ENCODE data around the gene PACC1.

Gene PACC1

GRCh38 chr1:212451416-212452322 lies 37.0 kb upstream of the PACC1 start:
- H3K27me3 ChIP-seq (ENCODE audit: insufficient read depth, poor library complexity, severe bottlenecking): no peaks in the 10 kb centered on the region
- no peak for TF ChIP-seq SPI1 (IDR thresholded peaks at IDR 0.05; ENCODE audit: borderline replicate concordance, low read depth)
- no peak for TF ChIP-seq GABPA (IDR thresholded peaks at IDR 0.05; ENCODE audit: low read depth)
- TF ChIP-seq CTCF (IDR thresholded peaks at IDR 0.05; ENCODE audit: insufficient read depth, low read length): no peak
- TF ChIP-seq, protein P1, sequence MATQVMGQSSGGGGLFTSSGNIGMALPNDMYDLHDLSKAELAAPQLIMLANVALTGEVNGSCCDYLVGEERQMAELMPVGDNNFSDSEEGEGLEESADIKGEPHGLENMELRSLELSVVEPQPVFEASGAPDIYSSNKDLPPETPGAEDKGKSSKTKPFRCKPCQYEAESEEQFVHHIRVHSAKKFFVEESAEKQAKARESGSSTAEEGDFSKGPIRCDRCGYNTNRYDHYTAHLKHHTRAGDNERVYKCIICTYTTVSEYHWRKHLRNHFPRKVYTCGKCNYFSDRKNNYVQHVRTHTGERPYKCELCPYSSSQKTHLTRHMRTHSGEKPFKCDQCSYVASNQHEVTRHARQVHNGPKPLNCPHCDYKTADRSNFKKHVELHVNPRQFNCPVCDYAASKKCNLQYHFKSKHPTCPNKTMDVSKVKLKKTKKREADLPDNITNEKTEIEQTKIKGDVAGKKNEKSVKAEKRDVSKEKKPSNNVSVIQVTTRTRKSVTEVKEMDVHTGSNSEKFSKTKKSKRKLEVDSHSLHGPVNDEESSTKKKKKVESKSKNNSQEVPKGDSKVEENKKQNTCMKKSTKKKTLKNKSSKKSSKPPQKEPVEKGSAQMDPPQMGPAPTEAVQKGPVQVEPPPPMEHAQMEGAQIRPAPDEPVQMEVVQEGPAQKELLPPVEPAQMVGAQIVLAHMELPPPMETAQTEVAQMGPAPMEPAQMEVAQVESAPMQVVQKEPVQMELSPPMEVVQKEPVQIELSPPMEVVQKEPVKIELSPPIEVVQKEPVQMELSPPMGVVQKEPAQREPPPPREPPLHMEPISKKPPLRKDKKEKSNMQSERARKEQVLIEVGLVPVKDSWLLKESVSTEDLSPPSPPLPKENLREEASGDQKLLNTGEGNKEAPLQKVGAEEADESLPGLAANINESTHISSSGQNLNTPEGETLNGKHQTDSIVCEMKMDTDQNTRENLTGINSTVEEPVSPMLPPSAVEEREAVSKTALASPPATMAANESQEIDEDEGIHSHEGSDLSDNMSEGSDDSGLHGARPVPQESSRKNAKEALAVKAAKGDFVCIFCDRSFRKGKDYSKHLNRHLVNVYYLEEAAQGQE (IDR thresholded peaks at IDR 0.05; ENCODE audit: insufficient replicate concordance, low read depth): no peak
- no peak for TF ChIP-seq POLR2AphosphoS5 (IDR thresholded peaks at IDR 0.05; ENCODE audit: low read depth)
- DNase-seq (ENCODE audit: low read depth in 1 of 2, low spot score in 1 of 2): no peak
- H3K4me3 ChIP-seq (replicated peaks; ENCODE audit: insufficient read depth, low read length): no peak overlapping the region
- H3K27ac ChIP-seq (replicated peaks): no peak overlapping the region

GRCh38 chr1:212450331-212450881 lies 35.7 kb upstream of the PACC1 start:
- DNase-seq (ENCODE audit: low read depth in 1 of 2, low spot score in 1 of 2): no peak
- no peaks in the 10 kb centered on the region for H3K27me3 ChIP-seq (ENCODE audit: insufficient read depth, poor library complexity, severe bottlenecking)
- H3K27ac ChIP-seq (replicated peaks): no peak overlapping the region
- no peak for TF ChIP-seq SPI1 (IDR thresholded peaks at IDR 0.05; ENCODE audit: borderline replicate concordance, low read depth)
- TF ChIP-seq POLR2AphosphoS5 (IDR thresholded peaks at IDR 0.05; ENCODE audit: low read depth): no peak
- no peak for TF ChIP-seq GABPA (IDR thresholded peaks at IDR 0.05; ENCODE audit: low read depth)
- no peak for TF ChIP-seq CTCF (IDR thresholded peaks at IDR 0.05; ENCODE audit: insufficient read depth, low read length)
- TF ChIP-seq, protein P1 (IDR thresholded peaks at IDR 0.05; ENCODE audit: insufficient replicate concordance, low read depth): no peak
- no peak overlapping the region for H3K4me3 ChIP-seq (replicated peaks; ENCODE audit: insufficient read depth, low read length)

DNA sequence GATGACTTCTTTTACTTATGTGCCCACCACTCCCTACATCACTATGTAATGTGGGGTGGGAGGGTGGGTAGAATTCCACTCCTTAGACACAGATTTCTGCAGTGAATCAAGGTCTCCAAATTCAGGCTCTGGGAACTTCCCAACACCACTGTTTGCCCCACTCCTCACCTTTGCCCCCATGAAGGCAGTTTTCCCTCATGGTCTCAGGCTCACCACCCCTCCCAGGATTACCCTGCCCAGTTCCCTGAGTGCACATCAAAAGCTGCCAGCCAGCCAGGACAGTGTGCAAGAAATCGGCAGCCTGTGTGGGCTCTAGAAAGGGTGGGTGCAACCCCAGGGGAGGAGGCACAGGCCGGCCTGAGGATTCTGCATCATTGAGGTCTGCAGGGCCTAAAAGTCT lies 32.8 kb upstream of the PACC1 start:
- no peak overlapping the region for H3K4me3 ChIP-seq (replicated peaks; ENCODE audit: insufficient read depth, low read length)
- TF ChIP-seq CTCF (IDR thresholded peaks at IDR 0.05; ENCODE audit: insufficient read depth, low read length) (no peak), SPI1 (IDR thresholded peaks at IDR 0.05; ENCODE audit: borderline replicate concordance, low read depth) (no peak), POLR2AphosphoS5 (IDR thresholded peaks at IDR 0.05; ENCODE audit: low read depth) (no peak), GABPA (IDR thresholded peaks at IDR 0.05; ENCODE audit: low read depth) (no peak)
- TF ChIP-seq, protein P1 (IDR thresholded peaks at IDR 0.05; ENCODE audit: insufficient replicate concordance, low read depth): no peak
- DNase-seq (ENCODE audit: low read depth in 1 of 2, low spot score in 1 of 2): no peak
- H3K27ac ChIP-seq (replicated peaks): no peak overlapping the region
- no peaks in the 10 kb centered on the region for H3K27me3 ChIP-seq (ENCODE audit: insufficient read depth, poor library complexity, severe bottlenecking)
